ENCODE measurements around the gene RBM19.

The RBM19 gene

DNA sequence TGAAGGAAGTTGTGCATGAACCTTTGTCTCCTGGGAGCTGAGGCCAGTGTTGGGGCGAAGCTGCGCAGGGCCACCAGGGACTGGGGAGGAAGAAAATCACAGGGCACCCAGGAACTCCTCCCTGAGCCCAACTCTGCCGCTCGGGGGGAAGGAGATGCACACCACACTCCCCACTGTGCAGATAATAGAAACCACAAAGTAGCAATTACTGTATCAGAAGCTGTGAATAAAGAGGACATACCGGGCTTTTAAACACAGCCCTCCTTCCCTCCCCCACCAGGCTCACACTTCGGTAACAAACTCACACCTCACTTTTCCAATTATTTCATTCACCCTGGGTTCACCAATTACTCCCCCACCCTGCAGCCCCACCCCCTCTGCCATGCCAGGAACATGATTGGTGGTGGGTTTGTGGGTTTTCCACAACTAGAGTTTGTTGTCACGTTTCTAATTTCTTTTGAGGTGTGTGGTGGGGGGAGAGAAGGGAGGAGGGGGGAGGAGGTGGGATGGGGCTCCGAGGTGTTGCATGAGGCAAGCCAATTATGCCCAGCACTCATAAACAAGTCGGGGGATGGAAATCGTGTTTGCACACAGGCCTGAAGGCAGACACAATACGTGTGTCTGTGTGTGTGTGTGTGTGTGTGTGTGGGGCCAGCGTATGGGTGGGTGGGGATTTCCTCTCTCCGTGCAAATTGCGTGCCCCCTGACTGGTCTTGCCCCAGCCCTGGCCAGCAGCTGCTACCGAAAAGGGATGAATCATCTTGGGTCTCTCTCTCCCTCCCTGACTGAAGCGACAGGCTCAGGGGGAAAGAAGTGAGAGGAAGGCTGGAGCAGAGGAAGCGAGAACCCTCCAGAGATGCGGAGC lies 103.3 kb downstream of the RBM19 start:
- no peak for DNase-seq (ENCODE audit: low read depth in 2 of 2, low spot score in 1 of 2)

DNA sequence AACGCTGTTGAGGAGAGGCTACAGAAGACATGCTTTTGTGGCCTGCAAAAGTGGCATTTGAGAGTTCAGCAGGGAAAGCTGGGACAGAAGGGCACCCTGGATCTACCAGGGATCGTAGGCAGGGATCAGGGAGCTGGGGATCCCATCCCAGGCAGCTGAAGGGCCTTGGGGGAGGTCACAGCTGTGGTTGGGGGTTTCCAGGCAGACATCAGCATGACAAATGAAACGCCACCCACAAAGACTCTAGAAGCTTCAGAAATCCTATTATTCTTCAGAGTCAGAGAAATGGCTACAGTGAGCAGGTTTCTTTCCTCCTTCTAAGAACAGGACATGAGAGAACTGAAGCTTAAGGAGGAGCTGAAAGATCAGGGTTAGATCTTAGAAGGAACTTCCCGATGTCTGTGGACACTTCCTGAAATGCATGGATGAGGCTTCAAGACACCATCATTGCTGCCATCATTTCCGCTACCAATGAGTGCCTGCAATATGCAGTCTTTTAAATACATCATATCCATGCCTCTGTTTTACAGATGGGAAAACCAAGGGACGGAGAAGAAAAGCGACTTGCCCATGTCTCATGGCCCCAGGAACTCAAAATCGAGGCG lies 104.3 kb downstream of the RBM19 start:
- no peak for DNase-seq (ENCODE audit: low read depth in 2 of 2, low spot score in 1 of 2)

DNA sequence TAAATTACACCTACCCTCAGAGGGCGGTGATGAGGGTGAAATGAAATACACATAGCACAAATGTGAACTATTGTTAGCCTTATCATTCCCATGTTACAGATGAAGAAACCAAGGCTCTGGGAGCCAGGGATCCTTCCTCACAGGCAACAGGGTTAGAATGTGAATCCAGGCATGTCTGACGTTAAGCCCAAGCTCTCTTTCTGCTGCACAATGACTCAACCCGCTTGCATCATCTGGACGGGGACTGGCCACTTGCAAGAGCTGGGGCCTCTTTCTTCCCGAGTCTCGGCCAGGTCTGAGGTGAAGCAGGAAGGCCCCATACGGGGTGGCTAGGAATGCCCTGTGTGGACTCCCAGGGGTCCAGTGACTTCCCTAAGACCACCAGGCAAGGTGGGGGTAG lies 105.2 kb downstream of the RBM19 start:
- no peak for DNase-seq (ENCODE audit: low read depth in 2 of 2, low spot score in 1 of 2)

GRCh38 chr12:113860059-113860820 lies 105.9 kb downstream of the RBM19 start:
- no peak for DNase-seq (ENCODE audit: low read depth in 2 of 2, low spot score in 1 of 2)

DNA sequence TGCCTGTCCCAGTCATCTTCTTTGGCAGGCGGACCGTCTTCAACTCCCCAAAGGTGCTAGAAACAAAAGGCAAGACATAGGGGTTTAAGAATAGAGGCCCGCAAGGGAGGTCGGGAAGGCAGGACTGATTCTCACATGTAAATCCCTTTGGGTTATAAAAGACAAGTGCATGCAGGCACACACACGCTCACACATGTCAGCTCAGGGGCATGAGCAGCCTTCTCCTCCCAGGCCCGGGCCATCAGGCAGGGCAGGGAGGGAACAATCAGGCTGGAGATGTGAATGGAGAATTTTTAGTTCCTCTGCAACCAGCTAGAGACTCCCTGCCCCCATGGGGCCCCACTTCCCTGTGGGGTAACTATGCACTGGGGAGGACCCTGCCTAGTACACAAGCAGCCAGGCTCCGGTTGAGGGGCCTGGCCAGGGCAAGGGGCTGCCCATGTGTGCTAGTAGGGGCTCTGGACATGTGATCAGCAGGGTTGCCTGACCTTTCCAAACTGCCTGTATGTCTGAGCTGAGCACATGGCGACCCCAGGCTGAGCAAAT lies 107.2 kb downstream of the RBM19 start:
- no peak for DNase-seq (ENCODE audit: low read depth in 2 of 2, low spot score in 1 of 2)

GRCh38 chr12:113857371-113857770 lies 108.8 kb downstream of the RBM19 start:
- DNase-seq (ENCODE audit: low read depth in 2 of 2, low spot score in 1 of 2), result no peak

DNA sequence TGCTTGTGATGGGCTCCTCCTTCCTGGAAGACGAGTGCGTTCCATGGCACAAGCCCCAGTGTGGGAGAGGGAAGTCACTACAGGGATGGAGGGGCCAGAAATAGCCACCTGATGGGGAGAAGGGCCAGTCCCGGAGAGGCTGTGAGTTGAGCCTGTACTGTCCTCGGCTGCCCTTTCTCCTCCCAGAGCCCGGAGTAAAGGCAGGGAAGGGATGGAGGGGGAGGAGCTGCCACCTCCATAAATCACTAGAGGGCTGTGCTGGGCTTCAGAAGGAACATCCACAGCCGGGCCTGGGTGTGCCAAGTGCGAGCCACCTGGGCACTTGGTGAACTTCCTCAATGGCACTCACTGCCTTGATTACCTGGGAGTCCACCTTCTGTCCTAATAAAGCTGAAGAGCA lies 110.1 kb downstream of the RBM19 start:
- no peak for DNase-seq (ENCODE audit: low read depth in 2 of 2, low spot score in 1 of 2)

DNA sequence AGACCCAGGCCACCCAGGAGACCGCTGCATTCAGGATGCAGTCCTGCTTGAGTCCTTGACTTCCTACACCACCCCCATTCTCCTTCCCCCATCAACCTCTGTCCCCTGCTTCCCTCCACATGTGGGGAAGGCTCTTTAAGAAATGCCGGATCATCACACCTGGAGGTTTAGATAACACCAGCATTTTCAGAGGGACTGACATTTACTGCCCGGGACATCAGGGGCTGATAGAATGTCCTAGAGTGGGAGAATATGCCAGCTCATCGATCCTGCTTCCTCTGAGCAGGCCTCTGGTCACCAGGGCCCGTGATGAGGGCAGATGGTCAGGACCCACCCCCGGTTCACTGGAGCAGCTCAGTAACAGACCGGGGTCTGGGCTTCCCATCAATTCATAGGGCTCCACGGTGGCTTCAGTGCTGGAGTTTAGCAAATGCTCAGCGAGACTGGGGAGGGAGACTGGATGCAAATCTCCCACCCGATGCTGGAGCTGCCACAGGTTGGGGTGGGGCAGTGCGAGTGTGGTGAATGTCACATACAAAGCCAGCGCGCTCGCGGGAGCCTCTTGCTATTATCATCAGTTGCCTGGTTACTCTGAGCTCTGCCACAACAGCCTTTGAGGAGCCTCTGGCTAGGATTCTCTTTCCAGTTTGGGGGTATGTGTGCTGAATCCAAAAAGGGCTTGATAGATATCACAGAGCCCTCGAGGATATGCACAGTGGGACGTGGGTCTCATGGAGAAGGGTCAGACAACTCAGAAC lies 111.6 kb downstream of the RBM19 start:
- DNase-seq (ENCODE audit: low read depth in 2 of 2, low spot score in 1 of 2), result no peak

- no peak for DNase-seq (ENCODE audit: low read depth in 2 of 2, low spot score in 1 of 2)
These were observed 112.6 kb downstream of the RBM19 start for GRCh38 chr12:113853491-113853890.

GRCh38 chr12:113852695-113853490 lies 113.2 kb downstream of the RBM19 start:
- DNase-seq (ENCODE audit: low read depth in 2 of 2, low spot score in 1 of 2), result no peak

DNA sequence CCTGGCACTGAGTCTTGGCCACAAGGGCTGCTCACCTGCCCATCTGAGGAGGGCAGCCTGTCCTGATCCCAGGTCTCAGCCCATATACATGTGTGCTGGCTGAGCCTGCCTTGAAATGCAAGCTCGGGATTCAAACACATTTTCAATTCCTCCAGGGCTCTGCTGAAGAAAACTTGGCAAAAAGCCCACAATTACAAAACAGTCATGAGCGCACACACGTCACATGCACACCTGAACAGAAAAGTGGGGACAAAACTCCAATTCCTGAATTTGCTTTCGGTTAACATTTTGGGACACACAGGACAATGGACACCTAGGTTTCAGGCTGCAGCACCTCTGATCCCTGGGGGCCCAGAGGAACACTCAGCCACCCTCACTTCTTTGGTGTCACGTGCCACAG lies 113.9 kb downstream of the RBM19 start:
- DNase-seq (ENCODE audit: low read depth in 2 of 2, low spot score in 1 of 2), result no peak

- DNase-seq (ENCODE audit: low read depth in 2 of 2, low spot score in 1 of 2), result no peak
These were observed 115.6 kb downstream of the RBM19 start for GRCh38 chr12:113850309-113851056.

- no peak for DNase-seq (ENCODE audit: low read depth in 2 of 2, low spot score in 1 of 2)
These were observed 118.3 kb downstream of the RBM19 start for GRCh38 chr12:113847856-113848255.

GRCh38 chr12:113846883-113847755 lies 119.0 kb downstream of the RBM19 start:
- DNase-seq (ENCODE audit: low read depth in 2 of 2, low spot score in 1 of 2), result no peak

DNA sequence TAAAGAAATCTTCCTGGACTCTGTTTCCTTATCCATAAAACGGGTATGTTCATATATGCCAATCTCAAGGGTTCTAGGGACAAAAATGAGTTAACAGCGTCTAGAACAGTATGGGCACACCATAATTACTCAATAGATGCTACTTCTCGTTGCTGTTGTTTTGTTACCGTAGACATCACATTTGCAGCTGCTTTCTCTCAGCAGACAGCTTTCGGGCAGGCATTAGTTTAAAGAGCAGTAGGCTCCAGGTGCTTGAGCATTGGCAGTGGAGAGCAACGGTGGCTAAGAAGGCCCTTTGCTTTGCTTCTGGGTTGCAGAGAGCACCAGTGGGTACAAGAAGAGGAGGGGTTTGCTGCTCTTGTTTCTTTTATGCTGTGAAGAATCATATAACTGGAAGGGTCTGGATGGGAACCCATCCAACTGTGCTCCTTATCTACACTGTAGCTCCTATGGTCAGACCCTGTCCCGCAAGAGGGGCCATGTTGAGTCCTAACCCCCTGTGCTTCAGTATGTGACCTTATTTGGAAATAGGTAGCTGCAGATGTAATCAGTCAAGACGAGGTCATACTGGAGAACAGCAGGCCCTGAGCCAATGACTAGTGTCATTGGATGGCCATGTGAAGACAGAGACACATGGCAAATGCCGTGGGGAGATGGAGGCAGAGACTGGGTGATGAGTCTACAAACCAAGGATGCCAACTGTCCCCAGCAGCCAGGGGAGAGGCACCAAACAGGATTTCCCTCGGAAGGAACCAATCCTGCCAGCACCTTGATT lies 120.0 kb downstream of the RBM19 start:
- no peak for DNase-seq (ENCODE audit: low read depth in 2 of 2, low spot score in 1 of 2)

GRCh38 chr12:113844495-113845210 lies 121.5 kb downstream of the RBM19 start:
- DNase-seq (ENCODE audit: low read depth in 2 of 2, low spot score in 1 of 2), result no peak

DNA sequence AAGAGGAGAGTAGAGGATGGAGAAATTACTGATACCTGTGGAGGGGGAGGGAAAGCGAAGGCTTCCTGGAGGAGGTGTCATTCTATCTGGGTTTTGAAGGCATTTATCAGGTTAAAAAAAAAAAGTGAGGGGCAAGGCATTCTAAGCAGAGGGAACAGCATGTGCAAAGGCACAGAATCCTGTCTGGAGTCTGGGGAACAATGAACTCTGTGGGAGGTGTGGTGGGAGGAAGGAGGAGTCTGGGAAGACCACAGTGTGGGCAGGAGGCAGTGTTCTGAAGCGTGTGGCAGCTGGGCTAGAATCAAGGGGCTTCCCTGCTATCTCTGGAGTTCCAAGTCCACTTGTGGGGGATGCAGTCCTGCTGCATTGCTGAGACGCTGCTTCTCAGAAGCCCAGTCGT lies 123.4 kb downstream of the RBM19 start:
- no peak for DNase-seq (ENCODE audit: low read depth in 2 of 2, low spot score in 1 of 2)

Data from stimulated activated CD8-positive, alpha-beta memory T cell treated with anti-CD3 and anti-CD28 coated beads, Interleukin-4, amount 100 ng/mL, for 1 hour (primary cell).